Daoy (cell line): ENCODE measurements around the gene FKBP11. TPM values are rescaled to one million over a fixed set of nuclear protein-coding genes. Genes with fewer than 3 reads are reported as not detected.

Experiments
- DNase-seq: peaks from one replicate; pipeline ENCODE4 v3.0.0-alpha.2; 2015; ENCODE audit warnings: low read depth
- total RNA-seq: library from RNA; depleted of rRNA; stranded (reverse); fragments of >200 nt; shearing (Covaris generic); gene quantifications from 2 replicates; pipeline ENCODE4 v1.2.3, GENCODE V29; 2014; rRNA removed

Gene FKBP11
- 7.0 and 28.0 TPM in 2 replicates for total RNA-seq

DNA sequence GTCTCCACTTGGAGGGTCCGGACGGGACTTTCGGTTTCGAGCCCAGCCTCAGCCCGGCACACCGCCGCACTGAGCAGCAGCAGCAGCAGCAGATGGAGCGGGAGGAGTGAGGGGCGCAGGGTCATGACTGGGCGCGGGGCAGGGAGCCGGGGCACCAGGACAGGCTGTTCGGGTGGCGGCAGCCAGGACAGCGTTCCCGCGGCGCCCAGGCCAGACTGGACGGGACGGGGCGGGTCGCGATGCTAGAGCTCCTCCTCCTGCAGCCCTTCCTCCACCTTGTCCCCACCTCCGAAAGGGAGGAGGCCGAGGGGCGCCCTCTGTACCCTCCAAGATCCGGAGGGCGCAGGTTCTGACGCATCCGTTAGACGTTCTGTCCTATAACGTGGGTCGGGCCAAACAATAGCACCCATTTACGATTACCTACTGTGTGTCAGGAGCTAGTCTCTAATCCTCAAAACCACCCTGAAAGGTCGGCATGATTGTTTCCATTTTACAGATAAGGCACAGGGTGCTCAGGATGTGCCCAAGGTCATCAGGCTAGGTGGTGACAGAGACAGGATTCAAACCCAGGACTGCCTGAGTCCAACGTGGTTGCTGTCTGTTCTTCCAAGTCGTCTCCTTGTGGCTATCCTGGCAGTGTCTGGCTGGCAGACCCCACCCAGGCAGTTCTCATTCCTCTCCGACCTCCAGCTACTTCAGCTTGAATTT lies at the start of gene FKBP11:
FKBP11 (minus strand) TSS at position 189 of the 708 bp plus-strand sequence; CDS start at position 125, 64 bp downstream.
- peak; percentile 73 for DNase-seq

GRCh38 chr12:48973941-48974673 lies 48.8 kb upstream of the FKBP11 start:
- DNase-seq = peak; percentile 75

- DNase-seq = no peak
These were observed 48.2 kb upstream of the FKBP11 start for GRCh38 chr12:48973531-48973930.

DNA sequence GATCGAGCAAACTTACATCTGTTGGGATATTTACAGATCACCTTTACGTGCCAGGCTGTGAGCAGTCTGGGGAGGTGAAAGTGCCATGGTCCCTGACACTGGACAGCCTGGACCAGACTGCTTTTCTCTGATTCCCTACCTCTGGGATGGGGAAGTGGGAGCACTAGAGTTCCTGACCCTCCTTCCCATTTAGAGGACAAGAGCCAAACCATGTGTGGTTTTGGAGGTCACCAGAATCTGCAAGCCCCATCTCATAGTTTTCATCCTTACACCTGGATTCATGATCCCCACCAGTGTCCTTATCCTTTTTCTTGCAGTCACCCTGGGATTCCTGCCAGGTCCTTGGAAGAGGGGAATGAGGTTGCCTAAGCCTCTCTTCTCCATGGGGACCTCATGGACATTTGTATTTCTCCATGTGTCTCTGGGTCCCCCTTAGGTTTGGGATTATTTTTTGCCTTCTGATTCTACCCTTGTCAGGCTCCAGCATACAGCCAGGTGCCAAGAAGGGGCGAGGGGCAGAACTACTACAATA lies 47.7 kb upstream of the FKBP11 start:
- no peak for DNase-seq

DNA sequence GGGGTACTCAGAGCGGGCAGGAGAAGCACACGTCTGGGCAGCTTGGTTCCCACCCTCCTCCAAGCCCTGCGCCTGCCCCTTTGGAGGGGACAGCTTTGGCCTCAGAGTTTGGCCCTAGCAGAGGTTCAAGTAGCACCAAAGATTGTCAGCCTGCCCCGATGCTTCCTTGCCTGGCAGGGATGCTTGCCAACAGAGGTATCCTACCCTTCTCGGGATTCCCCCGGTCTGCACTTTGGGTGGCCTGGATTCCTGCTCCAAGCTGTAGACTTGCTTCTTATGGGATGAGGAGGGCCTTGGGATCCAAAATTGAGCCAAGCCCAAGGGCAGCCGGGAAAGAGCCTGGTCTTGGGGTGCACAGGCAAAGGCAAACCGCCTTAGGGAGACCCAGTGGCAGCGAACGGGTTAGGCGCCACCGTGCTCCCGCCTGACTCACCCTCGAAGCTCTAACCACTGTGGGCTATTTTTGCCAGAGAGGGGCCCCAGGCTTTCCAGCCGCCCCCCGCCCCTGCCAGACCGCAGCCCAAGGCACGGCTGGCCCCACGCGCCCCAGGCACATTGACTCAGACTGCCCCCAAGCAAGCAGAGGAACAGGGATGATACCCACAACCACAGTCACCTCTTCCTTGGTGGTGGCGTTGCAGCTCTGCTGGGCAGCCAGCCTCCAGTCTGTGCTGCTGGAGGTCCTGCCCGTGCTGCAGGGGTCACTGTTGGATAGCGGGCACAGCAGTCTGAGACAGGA lies 47.1 kb upstream of the FKBP11 start:
- peak; percentile 73 for DNase-seq

GRCh38 chr12:48970702-48971334 lies 45.5 kb upstream of the FKBP11 start:
- no peak for DNase-seq

GRCh38 chr12:48969833-48970701 lies 44.8 kb upstream of the FKBP11 start:
- no peak for DNase-seq

- DNase-seq = no peak
These were observed 44.0 kb upstream of the FKBP11 start for GRCh38 chr12:48969160-48969771.

- no peak for DNase-seq
These were observed 43.2 kb upstream of the FKBP11 start for GRCh38 chr12:48968467-48968866.

GRCh38 chr12:48967991-48968390 lies 42.7 kb upstream of the FKBP11 start:
- no peak for DNase-seq

- no peak for DNase-seq
These were observed 41.0 kb upstream of the FKBP11 start for GRCh38 chr12:48966177-48966895.

- DNase-seq = no peak
These were observed 40.1 kb upstream of the FKBP11 start for GRCh38 chr12:48965298-48965838.

GRCh38 chr12:48961801-48962200 lies 36.5 kb upstream of the FKBP11 start:
- DNase-seq = no peak

GRCh38 chr12:48961331-48961730 lies 36.0 kb upstream of the FKBP11 start:
- DNase-seq = peak; percentile 51

- no peak for DNase-seq
These were observed 35.5 kb upstream of the FKBP11 start for GRCh38 chr12:48960834-48961233.

GRCh38 chr12:48958049-48958388 lies 32.7 kb upstream of the FKBP11 start:
- no peak for DNase-seq

DNA sequence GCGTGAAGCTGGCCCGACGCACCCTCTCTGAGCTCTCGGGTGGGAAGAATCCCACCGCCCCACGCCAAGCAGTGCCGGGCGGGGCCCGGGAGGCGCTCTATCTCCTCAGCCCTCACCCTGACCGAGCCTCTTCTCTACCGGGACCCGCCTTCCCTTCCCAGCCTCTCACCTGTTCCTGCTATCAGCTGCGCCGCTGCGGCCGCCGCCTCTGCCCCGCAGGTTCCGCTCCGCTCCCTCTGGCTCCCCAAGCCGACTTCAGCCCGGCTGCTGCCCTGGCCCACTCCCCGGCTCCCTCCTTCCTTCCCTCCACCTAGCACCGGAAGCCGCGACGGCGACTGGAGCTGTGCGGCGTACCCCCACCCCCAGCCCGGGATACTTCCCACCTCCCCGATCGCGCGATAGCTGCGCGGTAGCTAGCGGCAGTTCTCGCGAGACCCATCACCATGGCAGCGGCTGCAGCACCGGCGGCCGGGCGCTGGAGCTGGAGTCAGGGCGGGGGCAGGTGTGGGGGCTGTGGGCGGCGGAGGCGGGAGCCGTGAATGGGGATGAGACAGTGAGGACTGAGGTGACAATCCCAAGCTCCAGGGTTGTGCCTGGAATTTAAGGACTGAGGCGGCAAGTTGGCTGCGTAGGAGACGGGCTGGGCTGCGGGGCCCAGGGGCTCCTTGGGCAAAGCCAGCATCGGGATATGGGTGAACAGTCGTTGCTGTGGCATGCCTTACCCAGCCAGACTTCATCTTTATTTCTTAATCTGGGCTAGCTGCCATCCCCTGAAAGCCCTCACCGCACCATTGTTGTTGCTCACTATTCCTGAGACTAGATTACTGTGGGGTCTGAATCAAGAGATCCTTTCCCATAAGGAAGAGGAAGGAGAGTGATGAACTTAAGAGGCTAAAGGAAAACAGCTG lies 32.1 kb upstream of the FKBP11 start, which contains the start of gene ARF3:
ARF3 (minus strand) TSS at position 347 of the 908 bp plus-strand sequence. CDS start 16,392 bp downstream, outside the sequence.
- DNase-seq = peak; percentile 98
